IMR-90 (cell line): ENCODE results near the gene SH3D21. TPM values are rescaled to one million over a fixed set of nuclear protein-coding genes. Genes with fewer than 3 reads are reported as not detected.

Experiments used
- ATAC-seq: fragments of 200-7000 bp; cut with Tn5 transposase; 2 replicates; pipeline ENCODE4 v1.9.1; 2020; ENCODE audit warnings: low read depth, mild to moderate bottlenecking, moderate library complexity
- BruUV-seq: library from RNA; stranded (reverse); fragments of 400-500 nt; replicated peaks from 2 replicates; lab custom pipeline; 2021; lab: Mats Ljungman, UMichigan
- CTCF ChIA-PET: fragments of 300-600 bp; formaldehyde crosslinking; extraction: SDS; loops from one replicate; lab custom pipeline; 2021; ENCODE audit warnings: antibody characterized with exemption; lab: Yijun Ruan, JAX
- POLR2A ChIA-PET: fragments of 300-600 bp; sonication (Branson Sonifier 250); formaldehyde crosslinking; loops from one replicate; lab custom pipeline; 2022; ENCODE audit warnings: antibody characterized with exemption; ENCODE audit not compliant: unreplicated experiment; lab: Charles Lee
- DNase-seq: peaks from one replicate; pipeline ENCODE4 v3.0.0; 2013
- H2AFZ ChIP-seq: replicated peaks from 2 replicates; pipeline ENCODE3; 2013; ENCODE audit warnings: low read length, mild to moderate bottlenecking; ENCODE audit not compliant: poor library complexity
- H2AK5ac ChIP-seq: 2 replicates; pipeline ENCODE4 v1.6.1; 2013; ENCODE audit warnings: low read depth, low read length, inconsistent platforms
- H2AK9ac ChIP-seq: replicated peaks from 2 replicates; pipeline ENCODE3; 2013; ENCODE audit warnings: mild to moderate bottlenecking, low read depth, low read length, moderate library complexity; ENCODE audit not compliant: poor library complexity
- H2BK120ac ChIP-seq: 2 replicates; pipeline ENCODE4 v1.6.1; 2013; ENCODE audit warnings: low read depth, low read length, inconsistent platforms
- H2BK15ac ChIP-seq: 3 replicates; pipeline ENCODE4 v1.6.1; 2013; ENCODE audit warnings: low read depth, low read length, inconsistent platforms
- H2BK20ac ChIP-seq: 2 replicates; pipeline ENCODE4 v1.6.1; 2013; ENCODE audit warnings: low read depth, mild to moderate bottlenecking, inconsistent platforms, low read length, moderate library complexity
- H2BK5ac ChIP-seq: 2 replicates; pipeline ENCODE4 v1.6.1; 2013; ENCODE audit warnings: mild to moderate bottlenecking, low read depth, low read length, inconsistent platforms; ENCODE audit not compliant: poor library complexity, severe bottlenecking
- H3K14ac ChIP-seq: replicated peaks from 2 replicates; pipeline ENCODE4 v1.6.1; 2013; ENCODE audit warnings: low read depth, low read length, inconsistent platforms
- H3K18ac ChIP-seq: 2 replicates; pipeline ENCODE4 v1.6.1; 2013; ENCODE audit warnings: low read depth, low read length, control low read depth
- H3K23ac ChIP-seq: 2 replicates; pipeline ENCODE4 v1.6.1; 2013; ENCODE audit warnings: low read depth, low read length, inconsistent platforms
- H3K27ac ChIP-seq: 2 replicates; pipeline ENCODE4 v1.5.1; 2013; ENCODE audit warnings: mild to moderate bottlenecking, control low read depth, low read length; ENCODE audit not compliant: insufficient read depth
- H3K27me3 ChIP-seq: 2 replicates; pipeline ENCODE4 v1.6.1; 2013; ENCODE audit warnings: low read length; ENCODE audit not compliant: control insufficient read depth, insufficient read depth
- H3K36me3 ChIP-seq: 2 replicates; pipeline ENCODE4 v1.6.1; 2013; ENCODE audit warnings: low read length, mixed read lengths; ENCODE audit not compliant: control insufficient read depth, insufficient read depth
- H3K4ac ChIP-seq: 2 replicates; pipeline ENCODE4 v1.6.1; 2013; ENCODE audit warnings: low read depth, low read length, inconsistent platforms
- H3K4me1 ChIP-seq: 2 replicates; pipeline ENCODE4 v1.6.1; 2013; ENCODE audit warnings: low read length, mixed read lengths; ENCODE audit not compliant: control insufficient read depth, insufficient read depth
- H3K4me2 ChIP-seq: 2 replicates; pipeline ENCODE4 v1.6.1; 2013; ENCODE audit warnings: low read depth, mild to moderate bottlenecking, control low read depth, low read length, moderate library complexity
- H3K4me3 ChIP-seq: 2 replicates; pipeline ENCODE4 v1.5.1; 2013; ENCODE audit warnings: low read depth, mild to moderate bottlenecking, control low read depth, low read length, moderate library complexity; ENCODE audit not compliant: insufficient read depth
- H3K56ac ChIP-seq: 2 replicates; pipeline ENCODE4 v1.6.1; 2013; ENCODE audit warnings: low read length, inconsistent platforms; ENCODE audit not compliant: insufficient read depth; ENCODE audit errors: extremely low read depth
- H3K79me1 ChIP-seq, 2 experiments: 2 replicates each; pipeline ENCODE4 v1.6.1; 2013; ENCODE audit warnings: low read length in 2 of 2, inconsistent platforms in 1 of 2, low read depth in 1 of 2
- H3K9ac ChIP-seq: 2 replicates; pipeline ENCODE4 v1.6.1; 2013; ENCODE audit warnings: low read depth, low read length, control low read depth
- H3K9me1 ChIP-seq: 2 replicates; pipeline ENCODE4 v1.6.1; 2013; ENCODE audit warnings: low read length, inconsistent platforms; ENCODE audit not compliant: insufficient read depth
- H3K9me3 ChIP-seq: 2 replicates; pipeline ENCODE4 v1.6.1; 2013; ENCODE audit warnings: low read length; ENCODE audit not compliant: control insufficient read depth, insufficient read depth
- H4K20me1 ChIP-seq: 2 replicates; pipeline ENCODE4 v1.6.1; 2013; ENCODE audit warnings: low read length, inconsistent platforms; ENCODE audit not compliant: insufficient read depth
- H4K5ac ChIP-seq: 2 replicates; pipeline ENCODE4 v1.6.1; 2013; ENCODE audit warnings: mild to moderate bottlenecking, low read depth, low read length, control low read depth
- H4K8ac ChIP-seq, 2 experiments: 2 replicates each; pipeline ENCODE4 v1.6.1; 2013; ENCODE audit warnings: low read depth in 2 of 2, low read length in 2 of 2, control low read depth in 1 of 2, inconsistent platforms in 1 of 2
- H4K91ac ChIP-seq: 2 replicates; pipeline ENCODE4 v1.6.1; 2013; ENCODE audit warnings: low read depth, low read length, inconsistent platforms; ENCODE audit not compliant: insufficient read depth
- MAFK ChIP-seq: IDR thresholded peaks from 2 replicates; pipeline ENCODE4 v1.6.1; 2012; ENCODE audit warnings: low read depth, low read length, improper control_type of control experiment
- NFE2L2 ChIP-seq: fragments of 150-350 bp; IDR thresholded peaks from 2 replicates; pipeline ENCODE4 v1.6.1; 2016; ENCODE audit warnings: low read depth, mild to moderate bottlenecking, low read length
- RCOR1 ChIP-seq: IDR thresholded peaks from 2 replicates; pipeline ENCODE4 v1.6.1; 2012; ENCODE audit warnings: mild to moderate bottlenecking, low read length, improper control_type of control experiment; ENCODE audit not compliant: insufficient replicate concordance
- SMC3 ChIP-seq: fragments of 150-350 bp; IDR thresholded peaks from 2 replicates; pipeline ENCODE4 v1.6.1; 2016; ENCODE audit warnings: low read depth, mild to moderate bottlenecking, antibody characterized with exemption, low read length, moderate library complexity
- USF2 ChIP-seq: fragments of 150-350 bp; IDR thresholded peaks from 2 replicates; pipeline ENCODE4 v1.6.1; 2017; ENCODE audit warnings: mild to moderate bottlenecking, antibody characterized with exemption, low read length, low read depth
- WGBS, 2 experiments: methylation state at CpG; one replicate each; pipeline versions ENCODE4 v1.1.5 to v1.1.7; 2013; ENCODE audit warnings: missing lambda C conversion rate in 2 of 2; ENCODE audit not compliant: insufficient read length in 1 of 2; ENCODE audit errors: extremely low coverage in 2 of 2; 5-methylcytosine and 5-hydroxymethylcytosine counted together
- dilution Hi-C: fragments of 300-500 bp; cut with HindIII; formaldehyde crosslinking; loops from one replicate; pipeline ENCODE4 v1.14.3; 2018; ENCODE audit warnings: low sequenced_read_pairs; ENCODE audit not compliant: unreplicated experiment
- in situ Hi-C: fragments of 300-500 bp; cut with MboI; formaldehyde crosslinking; loops from 3 replicates; pipeline ENCODE4 v1.14.3; 2019; ENCODE audit warnings: low sequenced_read_pairs, inconsistent platforms, mixed read lengths
- intact Hi-C: fragments of 100-400 bp; cut with micrococcal nuclease; formaldehyde crosslinking; loops from 2 replicates; pipeline ENCODE4 v1.10.0; 2022
- polyA plus RNA-seq, 3 experiments: library from polyadenylated mRNA; depleted of rRNA; stranded (reverse); fragments of >200 nt; gene quantifications; 2 replicates each; pipeline ENCODE4 v1.2.3, GENCODE V29; 2012; ENCODE audit warnings: low replicate concordance in 1 of 3
- total RNA-seq: library from RNA; depleted of rRNA; stranded (reverse); fragments of >200 nt; gene quantifications from 2 replicates; pipeline ENCODE4 v1.2.3, GENCODE V29; 2012

The SH3D21 gene
- total and polyA plus RNA-seq, 2 of the 4 experiments (the other 2 are of a cell fraction) = 1.8 to 11.9 TPM

GRCh38 chr1:36343651-36344394, 37.7 kb downstream of the SH3D21 start (continued):
- TF ChIP-seq USF2 = no peak
- no peak for TF ChIP-seq SMC3

GRCh38 chr1:36344395-36344680, 38.2 kb downstream of the SH3D21 start:
- H3K27ac ChIP-seq = no peak overlapping the region
- intact Hi-C loops = no loop called here

More at GRCh38 chr1:36344395-36344680, 38.2 kb downstream of the SH3D21 start:
- no peak overlapping the region for H3K9ac ChIP-seq
- no peak overlapping the region for H3K56ac ChIP-seq
- no peak overlapping the region for H3K4me3 ChIP-seq
- ATAC-seq (no peak), DNase-seq (no peak)
- no peaks in the 10 kb centered on the region for H4K20me1 ChIP-seq
- no peaks in the 10 kb centered on the region for H3K27me3 ChIP-seq
- no peak overlapping the region for H2BK120ac ChIP-seq
- H3K23ac ChIP-seq = no peak overlapping the region
- ChIA-PET POLR2A (no interaction called here), CTCF (no interaction called here)
- no peak overlapping the region for H4K91ac ChIP-seq
- H2BK20ac ChIP-seq = no peak overlapping the region
- H3K9me3 ChIP-seq = no peaks in the 10 kb centered on the region
- peaks cover 15% of the 10 kb centered on the region for H3K4me1 ChIP-seq
- peak overlapping the region; percentile 56 for H2AK9ac ChIP-seq
- TF ChIP-seq NFE2L2 = no peak
- TF ChIP-seq MAFK = no peak
- TF ChIP-seq RCOR1 = no peak
- peaks cover 71% of the 10 kb centered on the region for H3K36me3 ChIP-seq
- no peak overlapping the region for H2AK5ac ChIP-seq
- no TSS peak for BruUV-seq
- no peak overlapping the region for H3K18ac ChIP-seq
- dilution Hi-C loops = no loop called here
- no peak overlapping the region for H3K14ac ChIP-seq
- H4K8ac ChIP-seq = peak overlapping the region in 1 of 2 experiments; percentile 42; a peak in 1 of 4 replicates
- no peak overlapping the region for H2AFZ ChIP-seq
- 92% methylated on average over 2 of the region's 8 CpGs; no CpG with 5 or more reads in 1 of the 2 experiments for WGBS, 2 experiments
- peaks cover 15% of the 10 kb centered on the region for H3K9me1 ChIP-seq
- peaks cover 10 to 51% of the 10 kb centered on the region in 2 experiments; a peak in 2 of 4 replicates for H3K79me1 ChIP-seq
- H3K4ac ChIP-seq = no peak overlapping the region
- H2BK15ac ChIP-seq = no peak overlapping the region
- H2BK5ac ChIP-seq = no peak overlapping the region
- H3K4me2 ChIP-seq = no peak overlapping the region
- in situ Hi-C loops = no loop called here
- H4K5ac ChIP-seq = no peak overlapping the region
